Mesendoderm (in vitro differentiated cells): ENCODE data around the gene L3MBTL3.
"Not testable (repeated sequence)": the region's sequence is repeated elsewhere in the genome, so short reads cannot be mapped to it uniquely, and the experiment has no call there.

Experiments
- DNase-seq: peaks from one replicate; pipeline ENCODE4 v3.0.0; 2013
- H2AK5ac ChIP-seq: 2 replicates; pipeline ENCODE4 v1.6.1; 2013; ENCODE audit warnings: low read length, inconsistent platforms
- H2BK120ac ChIP-seq: 2 replicates; pipeline ENCODE4 v1.6.1; 2013; ENCODE audit warnings: low read depth, mild to moderate bottlenecking, low read length, moderate library complexity, mixed read lengths
- H2BK15ac ChIP-seq: replicated peaks from 2 replicates; pipeline ENCODE4 v1.6.1; 2013; ENCODE audit warnings: low read depth, mild to moderate bottlenecking, moderate library complexity
- H2BK5ac ChIP-seq: 2 replicates; pipeline ENCODE4 v1.6.1; 2013; ENCODE audit warnings: low read length, inconsistent platforms
- H3K18ac ChIP-seq: 2 replicates; pipeline ENCODE4 v1.6.1; 2013; ENCODE audit warnings: mild to moderate bottlenecking, low read length, mixed read lengths
- H3K23ac ChIP-seq: one replicate; pipeline ENCODE4 v1.6.1; 2013; ENCODE audit warnings: low read length
- H3K27ac ChIP-seq: 2 replicates; pipeline ENCODE4 v1.5.1; 2013; ENCODE audit warnings: low read depth, mild to moderate bottlenecking, inconsistent platforms, low read length, moderate library complexity
- H3K27me3 ChIP-seq: 2 replicates; pipeline ENCODE4 v1.6.1; 2013; ENCODE audit warnings: low read length, control low read depth, mild to moderate bottlenecking, inconsistent platforms; ENCODE audit not compliant: insufficient read depth, poor library complexity
- H3K36me3 ChIP-seq: 2 replicates; pipeline ENCODE4 v1.6.1; 2013; ENCODE audit warnings: low read length, inconsistent platforms; ENCODE audit not compliant: control insufficient read depth, insufficient read depth
- H3K4ac ChIP-seq: one replicate; pipeline ENCODE4 v1.6.1; 2013; ENCODE audit warnings: low read depth, mild to moderate bottlenecking, low read length, moderate library complexity
- H3K4me1 ChIP-seq: 2 replicates; pipeline ENCODE4 v1.6.1; 2013; ENCODE audit warnings: low read depth, low read length, inconsistent platforms; ENCODE audit not compliant: control insufficient read depth
- H3K4me2 ChIP-seq: 2 replicates; pipeline ENCODE4 v1.6.1; 2013; ENCODE audit warnings: low read length
- H3K4me3 ChIP-seq: 2 replicates; pipeline ENCODE4 v1.5.1; 2013; ENCODE audit warnings: mild to moderate bottlenecking, low read length
- H3K56ac ChIP-seq: one replicate; pipeline ENCODE4 v1.6.1; 2013; ENCODE audit warnings: low read length
- H3K79me1 ChIP-seq: 2 replicates; pipeline ENCODE4 v1.6.1; 2013; ENCODE audit warnings: low read length, inconsistent platforms
- H3K79me2 ChIP-seq: 2 replicates; pipeline ENCODE4 v1.6.1; 2013; ENCODE audit warnings: mild to moderate bottlenecking, low read length; ENCODE audit not compliant: control insufficient read depth, insufficient read depth
- H3K9ac ChIP-seq: 2 replicates; pipeline ENCODE4 v1.6.1; 2013; ENCODE audit warnings: low read length, inconsistent platforms
- H4K5ac ChIP-seq: one replicate; pipeline ENCODE4 v1.6.1; 2013; ENCODE audit warnings: low read length
- H4K8ac ChIP-seq: one replicate; pipeline ENCODE4 v1.6.1; 2013; ENCODE audit warnings: low read depth, mild to moderate bottlenecking, control low read depth, low read length, moderate library complexity
- WGBS: extraction: QIAGEN DNeasy Blood & Tissue Kit; methylation state at CpG from one replicate; pipeline ENCODE4 v1.1.7; 2013; ENCODE audit warnings: low lambda C conversion rate, missing lambda C conversion rate; ENCODE audit not compliant: insufficient coverage; ENCODE audit errors: extremely low coverage; 5-methylcytosine and 5-hydroxymethylcytosine counted together

The L3MBTL3 gene

GRCh38 chr6:130111031-130111430 is 92.7 kb downstream of the L3MBTL3 start:
- no peak overlapping the region for H3K27ac ChIP-seq
- no peak overlapping the region for H2AK5ac ChIP-seq
- H3K4me3 ChIP-seq = no peak overlapping the region
- H3K79me2 ChIP-seq = no peaks in the 10 kb centered on the region
- WGBS = no CpG with 5 or more reads among the region's 1 CpG
- peaks cover 2% of the 10 kb centered on the region for H3K36me3 ChIP-seq
- H3K56ac ChIP-seq = no peak overlapping the region
- H3K4me2 ChIP-seq = no peak overlapping the region
- no peak overlapping the region for H3K9ac ChIP-seq
- no peak overlapping the region for H3K18ac ChIP-seq
- no peak overlapping the region for H2BK120ac ChIP-seq
- no peak overlapping the region for H4K8ac ChIP-seq
- no peak overlapping the region for H3K4ac ChIP-seq
- no peak overlapping the region for H3K23ac ChIP-seq
- H4K5ac ChIP-seq = no peak overlapping the region
- DNase-seq = no peak
- no peaks in the 10 kb centered on the region for H3K4me1 ChIP-seq
- no peaks in the 10 kb centered on the region for H3K27me3 ChIP-seq
- H2BK15ac ChIP-seq = no peak overlapping the region
- H3K79me1 ChIP-seq = no peaks in the 10 kb centered on the region
- H2BK5ac ChIP-seq = no peak overlapping the region

DNA sequence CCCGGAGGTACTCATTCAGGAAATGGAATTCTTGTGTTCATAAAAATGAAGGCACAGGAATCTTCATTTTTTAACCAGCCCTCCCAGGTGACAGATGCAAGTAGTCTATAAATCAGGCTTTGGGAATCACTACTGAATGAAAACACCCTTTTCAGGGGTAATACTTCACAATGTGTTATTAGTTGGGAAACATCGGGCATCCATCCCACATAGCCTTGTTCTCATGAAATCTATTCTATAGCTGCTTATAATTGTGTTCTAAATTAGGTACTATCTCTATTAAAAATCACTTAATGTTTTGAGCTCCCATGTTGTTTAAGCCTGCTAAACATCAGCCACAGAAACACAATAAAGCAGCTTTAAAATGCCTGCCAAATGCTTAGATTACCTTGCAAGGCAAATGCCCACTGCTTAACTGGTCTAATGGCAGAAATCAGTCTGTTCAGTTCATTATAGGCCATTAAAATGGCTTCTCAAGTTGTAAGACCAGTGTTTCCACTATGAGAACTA is 94.9 kb downstream of the L3MBTL3 start:
- no CpG with 5 or more reads among the region's 2 CpGs for WGBS

GRCh38 chr6:130115036-130115435 is 96.7 kb downstream of the L3MBTL3 start:
- Histone ChIP-seq H3K79me2 (no peaks in the 10 kb centered on the region), H3K9ac (no peak overlapping the region), H3K4me2 (no peak overlapping the region), H4K8ac (no peak overlapping the region), H3K4ac (no peak overlapping the region), H2BK120ac (no peak overlapping the region), H3K23ac (no peak overlapping the region), H3K18ac (no peak overlapping the region), H3K4me3 (no peak overlapping the region), H3K27ac (no peak overlapping the region), H2BK5ac (no peak overlapping the region), H3K36me3 (peaks cover 2% of the 10 kb centered on the region), H3K4me1 (no peaks in the 10 kb centered on the region), H3K27me3 (no peaks in the 10 kb centered on the region), H3K56ac (no peak overlapping the region), H2BK15ac (no peak overlapping the region), H3K79me1 (no peaks in the 10 kb centered on the region), H2AK5ac (no peak overlapping the region), H4K5ac (no peak overlapping the region)
- DNase-seq = no peak
- WGBS = no CpG with 5 or more reads among the region's 6 CpGs

More for the DNA sequence above, 94.9 kb downstream of the L3MBTL3 start:
- no peak overlapping the region for H2BK15ac ChIP-seq
- no peak overlapping the region for H3K4me3 ChIP-seq
- H2AK5ac ChIP-seq = no peak overlapping the region
- H3K27ac ChIP-seq = no peak overlapping the region
- H3K27me3 ChIP-seq = no peaks in the 10 kb centered on the region
- no peak overlapping the region for H2BK5ac ChIP-seq
- H3K18ac ChIP-seq = no peak overlapping the region
- H3K79me2 ChIP-seq = no peaks in the 10 kb centered on the region
- no peak overlapping the region for H2BK120ac ChIP-seq
- no peak overlapping the region for H4K8ac ChIP-seq
- no peak overlapping the region for H3K56ac ChIP-seq
- DNase-seq = no peak
- H3K9ac ChIP-seq = no peak overlapping the region
- H3K4me2 ChIP-seq = no peak overlapping the region
- H3K36me3 ChIP-seq = peaks cover 2% of the 10 kb centered on the region
- no peaks in the 10 kb centered on the region for H3K79me1 ChIP-seq
- H3K4ac ChIP-seq = no peak overlapping the region
- no peaks in the 10 kb centered on the region for H3K4me1 ChIP-seq
- no peak overlapping the region for H3K23ac ChIP-seq
- no peak overlapping the region for H4K5ac ChIP-seq

DNA sequence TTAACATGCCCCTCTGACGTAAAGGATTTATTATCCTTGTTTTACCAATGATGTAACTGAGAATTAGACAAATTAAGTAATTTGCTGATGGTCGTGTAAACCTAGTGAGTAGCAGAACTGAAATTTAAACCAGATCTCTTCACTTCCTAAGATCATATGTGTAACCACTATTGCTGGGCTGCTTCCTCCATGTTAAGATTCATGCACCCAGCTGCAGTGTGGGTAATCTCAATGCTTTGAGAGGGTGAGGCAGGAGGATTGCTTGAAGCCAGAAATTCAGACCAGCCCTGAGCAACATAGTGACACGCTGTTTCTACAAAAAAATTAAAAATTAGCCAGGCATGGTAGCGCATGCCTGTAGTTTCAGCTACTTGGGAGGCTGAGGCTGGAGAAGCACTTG is 97.9 kb downstream of the L3MBTL3 start:
- H3K4me1 ChIP-seq = no peaks in the 10 kb centered on the region
- no peak overlapping the region for H2BK15ac ChIP-seq
- no peak overlapping the region for H3K4ac ChIP-seq
- H3K79me2 ChIP-seq = no peaks in the 10 kb centered on the region
- H3K4me3 ChIP-seq = no peak overlapping the region
- no peak overlapping the region for H3K18ac ChIP-seq
- H2BK5ac ChIP-seq = no peak overlapping the region
- no peak overlapping the region for H4K5ac ChIP-seq
- H3K9ac ChIP-seq = no peak overlapping the region
- no peak for DNase-seq
- no peak overlapping the region for H3K56ac ChIP-seq
- no peaks in the 10 kb centered on the region for H3K79me1 ChIP-seq
- H3K36me3 ChIP-seq = peaks cover under 1% of the 10 kb centered on the region
- H4K8ac ChIP-seq = no peak overlapping the region
- H3K4me2 ChIP-seq = no peak overlapping the region
- no peaks in the 10 kb centered on the region for H3K27me3 ChIP-seq
- no peak overlapping the region for H3K23ac ChIP-seq
- no peak overlapping the region for H2BK120ac ChIP-seq
- no peak overlapping the region for H3K27ac ChIP-seq
- WGBS = no CpG with 5 or more reads among the region's 4 CpGs
- H2AK5ac ChIP-seq = no peak overlapping the region

- not testable (repeated sequence) for H3K27me3 ChIP-seq, H2BK5ac ChIP-seq, H3K36me3 ChIP-seq, H3K79me2 ChIP-seq, H3K4ac ChIP-seq, DNase-seq, H3K4me1 ChIP-seq, H2BK120ac ChIP-seq, H3K56ac ChIP-seq, H3K23ac ChIP-seq, H2BK15ac ChIP-seq, H4K5ac ChIP-seq, H4K8ac ChIP-seq, H3K9ac ChIP-seq, H3K27ac ChIP-seq, H3K79me1 ChIP-seq, H2AK5ac ChIP-seq, H3K4me2 ChIP-seq, H3K18ac ChIP-seq, H3K4me3 ChIP-seq
- no CpG with 5 or more reads among the region's 4 CpGs for WGBS
Measured at GRCh38 chr6:130117187-130117701, 98.9 kb downstream of the L3MBTL3 start.

DNA sequence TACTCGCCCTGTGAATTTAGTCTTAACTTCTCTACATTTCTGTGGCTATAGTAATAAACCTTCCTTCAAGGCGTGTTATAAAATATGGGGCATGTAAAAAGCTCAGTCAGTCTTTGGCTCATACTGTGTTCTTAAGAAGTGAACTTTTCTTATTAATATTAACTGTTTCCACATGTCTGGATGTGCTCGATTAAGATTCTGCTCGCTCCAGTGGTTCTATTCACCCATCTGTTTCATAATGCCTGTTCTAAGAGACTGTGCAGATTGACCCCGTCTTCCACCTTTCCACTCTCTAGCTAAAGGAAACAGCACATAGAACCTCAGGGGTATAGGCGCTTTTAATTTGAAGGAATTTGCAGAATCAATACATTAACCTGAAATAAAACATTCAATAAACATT is 99.9 kb downstream of the L3MBTL3 start:
- Histone ChIP-seq H2BK5ac (no peak overlapping the region), H3K18ac (no peak overlapping the region), H3K4me2 (no peak overlapping the region), H3K79me2 (no peaks in the 10 kb centered on the region), H3K36me3 (no peaks in the 10 kb centered on the region), H2AK5ac (no peak overlapping the region), H4K8ac (no peak overlapping the region), H3K23ac (no peak overlapping the region), H3K56ac (no peak overlapping the region), H2BK15ac (no peak overlapping the region), H3K27ac (no peak overlapping the region), H3K9ac (no peak overlapping the region), H3K27me3 (no peaks in the 10 kb centered on the region), H4K5ac (no peak overlapping the region), H3K4me1 (no peaks in the 10 kb centered on the region), H2BK120ac (no peak overlapping the region), H3K4me3 (no peak overlapping the region), H3K79me1 (no peaks in the 10 kb centered on the region), H3K4ac (no peak overlapping the region)
- no peak for DNase-seq
- WGBS = no CpG with 5 or more reads among the region's 6 CpGs
